ENCODE measurements around the gene PBX2. TPM values are rescaled to one million over a fixed set of nuclear protein-coding genes. Genes with fewer than 3 reads are reported as not detected.
A peak's percentile ranks its signal among the peaks of the same experiment; 100 is the strongest.

Gene PBX2
- total and polyA plus RNA-seq, 10 of the 15 experiments (the other 5 are each of a cell fraction or from before 2014, with no cell fraction given) = 0.84 to 66.5 (median 20.6) TPM

DNA sequence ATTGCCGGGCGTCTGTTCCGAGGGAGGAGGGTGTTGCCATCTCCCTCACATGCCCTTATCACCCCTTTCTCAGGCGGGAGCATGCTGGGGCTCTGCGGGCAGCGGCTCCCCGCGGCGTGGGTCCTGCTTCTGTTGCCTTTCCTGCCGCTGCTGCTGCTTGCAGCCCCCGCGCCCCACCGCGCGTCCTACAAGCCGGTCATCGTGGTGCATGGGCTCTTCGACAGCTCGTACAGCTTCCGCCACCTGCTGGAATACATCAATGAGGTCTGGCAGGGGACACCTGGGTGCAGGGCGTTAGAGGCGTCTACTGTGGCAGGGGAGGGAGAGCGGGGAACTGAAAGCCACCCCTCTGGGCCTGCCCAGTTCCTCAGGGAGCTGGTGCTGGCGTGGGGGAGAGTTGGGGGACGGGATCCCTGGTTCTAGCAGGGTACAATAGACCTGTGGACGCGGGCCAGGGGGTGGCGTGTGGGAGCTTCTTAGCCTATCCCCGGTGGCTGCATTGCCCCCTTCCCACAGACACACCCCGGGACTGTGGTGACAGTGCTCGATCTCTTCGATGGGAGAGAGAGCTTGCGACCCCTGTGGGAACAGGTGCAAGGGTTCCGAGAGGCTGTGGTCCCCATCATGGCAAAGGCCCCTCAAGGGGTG lies 35.4 kb downstream of the PBX2 start (continued):
- TF ChIP-seq, protein P1, sequence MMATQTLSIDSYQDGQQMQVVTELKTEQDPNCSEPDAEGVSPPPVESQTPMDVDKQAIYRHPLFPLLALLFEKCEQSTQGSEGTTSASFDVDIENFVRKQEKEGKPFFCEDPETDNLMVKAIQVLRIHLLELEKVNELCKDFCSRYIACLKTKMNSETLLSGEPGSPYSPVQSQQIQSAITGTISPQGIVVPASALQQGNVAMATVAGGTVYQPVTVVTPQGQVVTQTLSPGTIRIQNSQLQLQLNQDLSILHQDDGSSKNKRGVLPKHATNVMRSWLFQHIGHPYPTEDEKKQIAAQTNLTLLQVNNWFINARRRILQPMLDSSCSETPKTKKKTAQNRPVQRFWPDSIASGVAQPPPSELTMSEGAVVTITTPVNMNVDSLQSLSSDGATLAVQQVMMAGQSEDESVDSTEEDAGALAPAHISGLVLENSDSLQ (IDR thresholded peaks at IDR 0.05) = peak; percentile 31; the same call in 1 of the 2 replicates
- TF ChIP-seq, protein P2, sequence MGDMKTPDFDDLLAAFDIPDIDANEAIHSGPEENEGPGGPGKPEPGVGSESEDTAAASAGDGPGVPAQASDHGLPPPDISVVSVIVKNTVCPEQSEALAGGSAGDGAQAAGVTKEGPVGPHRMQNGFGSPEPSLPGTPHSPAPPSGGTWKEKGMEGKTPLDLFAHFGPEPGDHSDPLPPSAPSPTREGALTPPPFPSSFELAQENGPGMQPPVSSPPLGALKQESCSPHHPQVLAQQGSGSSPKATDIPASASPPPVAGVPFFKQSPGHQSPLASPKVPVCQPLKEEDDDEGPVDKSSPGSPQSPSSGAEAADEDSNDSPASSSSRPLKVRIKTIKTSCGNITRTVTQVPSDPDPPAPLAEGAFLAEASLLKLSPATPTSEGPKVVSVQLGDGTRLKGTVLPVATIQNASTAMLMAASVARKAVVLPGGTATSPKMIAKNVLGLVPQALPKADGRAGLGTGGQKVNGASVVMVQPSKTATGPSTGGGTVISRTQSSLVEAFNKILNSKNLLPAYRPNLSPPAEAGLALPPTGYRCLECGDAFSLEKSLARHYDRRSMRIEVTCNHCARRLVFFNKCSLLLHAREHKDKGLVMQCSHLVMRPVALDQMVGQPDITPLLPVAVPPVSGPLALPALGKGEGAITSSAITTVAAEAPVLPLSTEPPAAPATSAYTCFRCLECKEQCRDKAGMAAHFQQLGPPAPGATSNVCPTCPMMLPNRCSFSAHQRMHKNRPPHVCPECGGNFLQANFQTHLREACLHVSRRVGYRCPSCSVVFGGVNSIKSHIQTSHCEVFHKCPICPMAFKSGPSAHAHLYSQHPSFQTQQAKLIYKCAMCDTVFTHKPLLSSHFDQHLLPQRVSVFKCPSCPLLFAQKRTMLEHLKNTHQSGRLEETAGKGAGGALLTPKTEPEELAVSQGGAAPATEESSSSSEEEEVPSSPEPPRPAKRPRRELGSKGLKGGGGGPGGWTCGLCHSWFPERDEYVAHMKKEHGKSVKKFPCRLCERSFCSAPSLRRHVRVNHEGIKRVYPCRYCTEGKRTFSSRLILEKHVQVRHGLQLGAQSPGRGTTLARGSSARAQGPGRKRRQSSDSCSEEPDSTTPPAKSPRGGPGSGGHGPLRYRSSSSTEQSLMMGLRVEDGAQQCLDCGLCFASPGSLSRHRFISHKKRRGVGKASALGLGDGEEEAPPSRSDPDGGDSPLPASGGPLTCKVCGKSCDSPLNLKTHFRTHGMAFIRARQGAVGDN (IDR thresholded peaks at IDR 0.05) = no peak
- TF ChIP-seq RCOR1 (conservative IDR thresholded peaks at IDR 0.05; ENCODE audit: low read depth, low read length) (no peak), NFXL1 (IDR thresholded peaks at IDR 0.05; ENCODE audit: borderline replicate concordance) (no peak), ZNF24 (IDR thresholded peaks at IDR 0.05) (no peak), KLF5 (IDR thresholded peaks at IDR 0.05; ENCODE audit: partially characterized antibody) (no peak), PML (IDR thresholded peaks at IDR 0.05; ENCODE audit: low read length) (no peak), ZNF384 (IDR thresholded peaks at IDR 0.05; ENCODE audit: borderline replicate concordance, low read depth, low read length) (no peak), ZBED1 (IDR thresholded peaks at IDR 0.05; ENCODE audit: borderline replicate concordance) (no peak), JUNB (IDR thresholded peaks at IDR 0.05) (no peak), EED (IDR thresholded peaks at IDR 0.05; ENCODE audit: low read depth) (no peak), MYC (IDR thresholded peaks at IDR 0.05; ENCODE audit: insufficient read depth, insufficient read length, insufficient replicate concordance, low read length, severe bottlenecking) (no peak), HCFC1 (IDR thresholded peaks at IDR 0.05; ENCODE audit: low read length) (no peak), CHD4 (IDR thresholded peaks at IDR 0.05) (no peak), STAT1 (conservative IDR thresholded peaks at IDR 0.05) (no peak), MYB (IDR thresholded peaks at IDR 0.05; ENCODE audit: borderline replicate concordance, low read depth, low read length) (no peak), GATAD2B (conservative IDR thresholded peaks at IDR 0.05; ENCODE audit: low read depth) (no peak)
- TF ChIP-seq, protein P3, sequence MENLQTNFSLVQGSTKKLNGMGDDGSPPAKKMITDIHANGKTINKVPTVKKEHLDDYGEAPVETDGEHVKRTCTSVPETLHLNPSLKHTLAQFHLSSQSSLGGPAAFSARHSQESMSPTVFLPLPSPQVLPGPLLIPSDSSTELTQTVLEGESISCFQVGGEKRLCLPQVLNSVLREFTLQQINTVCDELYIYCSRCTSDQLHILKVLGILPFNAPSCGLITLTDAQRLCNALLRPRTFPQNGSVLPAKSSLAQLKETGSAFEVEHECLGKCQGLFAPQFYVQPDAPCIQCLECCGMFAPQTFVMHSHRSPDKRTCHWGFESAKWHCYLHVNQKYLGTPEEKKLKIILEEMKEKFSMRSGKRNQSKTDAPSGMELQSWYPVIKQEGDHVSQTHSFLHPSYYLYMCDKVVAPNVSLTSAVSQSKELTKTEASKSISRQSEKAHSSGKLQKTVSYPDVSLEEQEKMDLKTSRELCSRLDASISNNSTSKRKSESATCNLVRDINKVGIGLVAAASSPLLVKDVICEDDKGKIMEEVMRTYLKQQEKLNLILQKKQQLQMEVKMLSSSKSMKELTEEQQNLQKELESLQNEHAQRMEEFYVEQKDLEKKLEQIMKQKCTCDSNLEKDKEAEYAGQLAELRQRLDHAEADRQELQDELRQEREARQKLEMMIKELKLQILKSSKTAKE (IDR thresholded peaks at IDR 0.05; ENCODE audit: low read depth, poor library complexity, severe bottlenecking) = no peak
- TF ChIP-seq, protein P4, sequence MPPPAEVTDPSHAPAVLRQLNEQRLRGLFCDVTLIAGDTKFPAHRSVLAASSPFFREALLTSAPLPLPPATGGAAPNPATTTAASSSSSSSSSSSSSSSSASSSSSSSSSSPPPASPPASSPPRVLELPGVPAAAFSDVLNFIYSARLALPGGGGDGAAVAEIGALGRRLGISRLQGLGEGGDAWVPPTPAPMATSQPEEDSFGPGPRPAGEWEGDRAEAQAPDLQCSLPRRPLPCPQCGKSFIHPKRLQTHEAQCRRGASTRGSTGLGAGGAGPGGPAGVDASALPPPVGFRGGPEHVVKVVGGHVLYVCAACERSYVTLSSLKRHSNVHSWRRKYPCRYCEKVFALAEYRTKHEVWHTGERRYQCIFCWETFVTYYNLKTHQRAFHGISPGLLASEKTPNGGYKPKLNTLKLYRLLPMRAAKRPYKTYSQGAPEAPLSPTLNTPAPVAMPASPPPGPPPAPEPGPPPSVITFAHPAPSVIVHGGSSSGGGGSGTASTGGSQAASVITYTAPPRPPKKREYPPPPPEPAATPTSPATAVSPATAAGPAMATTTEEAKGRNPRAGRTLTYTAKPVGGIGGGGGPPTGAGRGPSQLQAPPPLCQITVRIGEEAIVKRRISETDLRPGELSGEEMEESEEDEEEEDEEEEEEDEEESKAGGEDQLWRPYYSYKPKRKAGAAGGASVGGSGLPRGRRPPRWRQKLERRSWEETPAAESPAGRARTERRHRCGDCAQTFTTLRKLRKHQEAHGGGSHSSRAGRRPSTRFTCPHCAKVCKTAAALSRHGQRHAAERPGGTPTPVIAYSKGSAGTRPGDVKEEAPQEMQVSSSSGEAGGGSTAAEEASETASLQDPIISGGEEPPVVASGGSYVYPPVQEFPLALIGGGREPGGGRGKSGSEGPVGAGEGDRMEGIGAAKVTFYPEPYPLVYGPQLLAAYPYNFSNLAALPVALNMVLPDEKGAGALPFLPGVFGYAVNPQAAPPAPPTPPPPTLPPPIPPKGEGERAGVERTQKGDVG (CRISPR knock-in tag; IDR thresholded peaks at IDR 0.05) = no peak
